RKO (cell line): ENCODE results near the gene LRRTM4.

Experiments
- DNase-seq: peaks from one replicate; pipeline ENCODE4 v3.0.0-alpha.2; 2016; ENCODE audit warnings: low spot score

The LRRTM4 gene

DNA sequence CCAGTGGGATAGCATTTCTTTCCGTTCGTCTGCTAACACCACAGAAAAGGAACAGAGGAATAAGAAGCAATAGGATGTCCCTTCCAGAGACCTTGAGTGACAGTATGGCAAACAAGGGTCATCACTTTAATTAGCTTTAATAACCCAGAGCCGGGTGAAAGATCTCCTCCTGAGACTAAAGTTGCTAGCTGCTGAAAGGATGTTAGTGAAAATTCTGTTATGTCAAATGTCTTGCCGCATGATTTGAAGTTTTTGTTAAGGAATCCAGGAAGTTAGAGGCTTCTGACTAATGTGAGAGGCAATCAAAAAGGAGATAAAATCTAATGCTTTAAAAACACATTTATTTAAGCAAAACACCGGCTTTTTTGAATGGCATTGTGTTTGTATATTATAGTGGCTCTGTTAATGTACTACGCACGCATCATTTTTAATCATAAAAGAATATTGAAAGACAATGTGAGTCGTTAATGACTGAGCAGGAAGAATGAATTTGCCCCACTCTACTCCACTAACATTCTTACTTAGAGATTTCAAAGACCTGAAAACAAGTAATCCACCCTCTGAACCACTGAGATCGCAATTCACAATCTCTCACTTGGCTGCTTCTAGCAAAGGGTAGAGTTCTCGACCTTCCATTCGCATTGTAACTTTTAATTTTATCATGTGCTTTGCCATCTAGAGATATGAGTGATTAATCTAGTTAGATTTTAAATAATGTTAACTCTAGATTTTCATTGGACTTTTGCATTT lies 536.6 kb downstream of the LRRTM4 start:
- no peak for DNase-seq

DNA sequence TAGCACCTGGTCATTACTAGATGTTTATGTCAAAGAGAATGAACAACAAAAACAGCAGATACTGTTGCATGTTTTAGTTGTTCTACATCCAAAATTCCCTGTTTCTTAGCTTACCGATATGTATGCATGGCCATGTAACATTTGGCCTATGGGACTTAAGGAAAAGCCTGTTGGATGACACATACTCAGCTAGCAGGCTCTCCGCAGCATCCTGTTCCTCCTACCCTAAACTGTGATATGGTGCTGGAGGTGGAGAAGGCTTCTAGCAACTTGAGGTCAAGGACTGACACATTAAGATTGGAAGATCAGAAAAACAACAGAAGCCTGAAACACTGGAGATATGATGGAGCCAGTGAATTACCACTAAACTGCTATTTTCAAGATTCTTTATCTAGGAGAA lies 537.8 kb downstream of the LRRTM4 start:
- DNase-seq, result no peak

DNA sequence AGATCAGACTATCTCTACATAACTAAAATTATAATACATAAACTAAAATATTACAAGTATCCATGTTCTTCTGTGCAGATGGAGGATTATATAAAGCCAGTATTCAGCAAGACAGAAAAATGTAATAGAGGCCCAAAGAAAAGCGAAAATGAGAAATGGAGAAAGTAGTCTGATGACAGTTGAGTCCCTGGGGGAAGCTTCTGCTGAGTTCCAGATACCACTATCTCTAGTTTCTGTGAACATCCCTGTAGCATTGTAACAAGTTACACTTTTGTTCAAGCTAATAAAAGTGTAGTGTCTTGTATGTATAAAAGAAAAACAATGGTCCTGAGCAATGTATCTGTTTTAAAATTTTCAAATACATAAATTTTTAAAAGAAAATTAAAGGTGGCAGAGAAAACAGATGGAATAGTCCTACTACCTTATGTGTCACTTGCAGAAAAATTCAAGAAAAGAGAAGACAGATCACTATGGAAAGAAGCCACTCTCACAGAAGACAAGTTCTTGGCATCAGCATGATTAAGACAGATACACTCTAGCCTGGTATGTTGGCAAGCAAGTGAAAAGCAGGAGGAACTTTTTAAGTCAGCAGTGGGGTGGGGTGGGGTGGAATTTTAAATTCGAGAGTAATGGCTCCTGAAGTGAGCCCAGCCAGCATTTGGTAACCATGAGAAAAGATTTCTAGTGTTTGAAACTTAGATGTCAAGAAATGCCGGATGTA lies 541.9 kb downstream of the LRRTM4 start:
- no peak for DNase-seq

DNA sequence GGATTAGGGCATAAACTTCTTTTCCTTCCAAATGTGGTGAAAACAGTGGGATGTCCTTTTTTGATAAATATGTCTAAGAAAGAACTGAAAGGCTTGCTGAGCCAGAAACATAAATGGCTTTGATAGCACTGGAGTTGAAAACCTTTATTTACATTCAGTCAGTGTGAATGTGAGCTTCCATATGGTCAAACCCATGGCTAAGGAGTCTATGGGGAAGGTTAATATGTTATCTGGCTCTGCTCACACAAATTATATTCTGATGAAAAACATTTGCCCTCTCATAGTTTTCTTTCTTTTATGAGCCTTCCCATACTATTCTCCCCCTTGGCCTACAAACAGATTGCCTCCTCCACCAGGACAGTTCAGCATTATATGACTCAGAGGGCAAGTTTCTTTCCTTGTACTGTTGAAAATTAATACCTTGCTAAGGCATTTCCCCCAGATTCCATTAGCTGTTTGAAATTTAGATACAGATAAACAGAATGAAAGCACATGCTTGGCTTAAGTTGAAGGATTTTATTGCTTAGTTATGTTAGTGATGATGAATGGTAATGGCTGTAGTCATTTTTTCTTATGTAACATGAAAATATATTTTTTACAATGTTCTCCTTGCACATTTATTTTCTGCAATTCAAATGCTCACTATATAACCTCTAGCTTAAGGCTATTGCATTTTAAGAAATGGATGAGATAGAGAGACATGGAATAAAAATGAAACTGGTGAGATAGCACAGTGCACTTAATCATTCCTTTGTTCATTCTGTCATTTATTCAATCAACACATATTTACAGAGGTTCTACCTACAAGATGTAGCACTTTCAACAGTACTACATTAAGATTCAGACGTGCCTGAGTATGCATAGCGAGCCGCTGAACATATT lies 544.1 kb downstream of the LRRTM4 start:
- DNase-seq, result no peak

DNA sequence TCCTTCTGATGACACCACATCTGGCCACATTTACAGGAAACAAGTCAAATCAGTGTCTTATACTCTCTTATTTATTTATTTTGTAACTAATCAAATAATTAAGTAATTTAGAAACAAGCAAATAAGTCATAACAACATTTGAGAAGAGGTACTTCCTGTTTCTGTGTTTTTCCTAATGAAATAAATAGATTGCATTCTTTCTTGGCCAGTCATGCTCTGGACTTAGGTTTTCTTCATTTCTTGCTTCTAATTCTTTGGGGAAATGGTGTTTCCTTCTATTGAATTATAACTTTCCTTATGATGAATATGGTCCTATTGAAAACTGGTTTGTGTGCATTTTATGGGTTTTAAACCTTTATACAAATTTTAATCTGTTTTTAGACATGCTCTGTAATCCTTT lies 546.4 kb downstream of the LRRTM4 start:
- no peak for DNase-seq

DNA sequence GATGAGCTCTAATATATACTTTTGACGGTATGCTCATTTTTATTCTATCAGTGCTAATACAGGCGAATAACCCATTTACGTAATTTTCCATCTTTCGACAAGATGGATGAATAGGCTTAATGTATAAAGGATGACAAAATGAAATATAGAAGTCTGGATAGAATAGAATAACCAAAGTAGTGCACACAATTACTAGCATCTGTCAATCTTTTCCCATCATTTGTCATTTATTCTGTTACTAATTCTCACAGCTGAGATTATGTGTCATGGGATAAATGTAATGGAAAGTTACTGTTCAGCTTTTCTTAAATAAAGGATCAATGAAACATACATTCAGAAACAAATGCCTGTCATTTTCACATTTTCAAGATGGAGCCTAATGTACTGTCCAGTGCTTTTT lies 548.6 kb downstream of the LRRTM4 start:
- DNase-seq, result no peak

DNA sequence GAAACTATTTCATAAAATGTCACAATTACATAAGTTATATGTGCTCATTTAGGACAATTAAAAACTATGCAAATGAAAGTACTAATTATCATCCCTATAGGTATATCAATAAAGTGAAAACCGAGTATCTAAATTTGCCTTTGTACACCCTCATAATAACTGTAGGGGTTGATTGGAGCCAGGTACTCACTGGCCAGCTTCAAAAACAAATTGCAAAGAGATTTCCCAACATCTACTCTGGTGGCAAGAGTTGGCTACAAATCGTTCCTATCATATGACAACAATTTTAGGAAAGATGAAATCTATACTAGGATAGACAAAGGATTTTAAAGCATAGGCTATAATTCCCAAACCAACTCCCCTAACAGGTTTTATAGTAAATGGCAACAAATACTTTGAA lies 556.4 kb downstream of the LRRTM4 start:
- DNase-seq, result no peak

DNA sequence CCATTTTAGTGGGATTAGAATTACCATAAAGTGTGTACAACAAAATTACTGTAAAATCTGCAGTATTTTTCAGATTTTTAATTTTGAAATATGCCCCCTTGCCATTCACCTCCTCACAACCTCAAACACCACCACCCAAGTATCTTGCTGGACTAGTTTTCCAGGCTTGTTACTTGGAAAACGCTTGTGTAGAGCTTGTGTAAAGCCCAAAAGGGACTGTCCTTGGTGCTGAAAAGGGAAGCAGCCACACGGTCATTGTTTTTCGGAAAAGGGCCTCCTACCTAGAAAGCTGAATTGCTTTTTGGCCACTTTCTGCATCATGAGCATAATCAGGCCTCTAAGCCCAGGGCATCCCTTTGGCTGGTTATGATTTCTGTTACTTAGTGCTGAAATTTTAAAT lies 563.4 kb downstream of the LRRTM4 start:
- peak; percentile 30 for DNase-seq

DNA sequence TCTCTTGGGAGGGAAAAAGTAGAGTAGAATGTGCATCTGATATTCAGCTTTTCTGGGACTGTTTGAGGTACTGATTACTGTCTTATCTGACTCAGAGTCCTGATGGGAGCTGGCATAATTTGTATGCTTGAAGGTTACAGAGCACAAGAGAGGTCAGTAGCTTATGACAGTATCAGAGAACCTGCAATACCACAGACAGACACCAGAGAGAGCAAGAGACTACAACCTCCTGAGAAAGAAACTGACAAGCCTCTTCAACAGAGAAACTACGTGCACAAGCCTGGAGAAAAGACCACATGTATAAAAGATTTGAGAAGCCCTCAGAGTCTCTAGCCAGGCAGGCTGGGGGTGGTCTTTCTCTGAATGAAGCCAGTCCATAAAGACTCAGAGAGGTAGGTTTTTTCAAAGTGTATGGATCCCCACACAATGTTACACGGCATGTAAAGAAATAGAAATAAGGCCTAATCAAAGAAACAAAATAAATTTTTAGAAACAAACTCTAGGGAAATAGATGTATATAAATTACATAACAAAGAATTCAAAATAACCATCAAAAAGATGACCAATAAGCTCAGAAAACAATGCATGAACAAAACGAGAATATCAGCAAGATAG lies 568.3 kb downstream of the LRRTM4 start:
- peak; percentile 73 for DNase-seq

DNA sequence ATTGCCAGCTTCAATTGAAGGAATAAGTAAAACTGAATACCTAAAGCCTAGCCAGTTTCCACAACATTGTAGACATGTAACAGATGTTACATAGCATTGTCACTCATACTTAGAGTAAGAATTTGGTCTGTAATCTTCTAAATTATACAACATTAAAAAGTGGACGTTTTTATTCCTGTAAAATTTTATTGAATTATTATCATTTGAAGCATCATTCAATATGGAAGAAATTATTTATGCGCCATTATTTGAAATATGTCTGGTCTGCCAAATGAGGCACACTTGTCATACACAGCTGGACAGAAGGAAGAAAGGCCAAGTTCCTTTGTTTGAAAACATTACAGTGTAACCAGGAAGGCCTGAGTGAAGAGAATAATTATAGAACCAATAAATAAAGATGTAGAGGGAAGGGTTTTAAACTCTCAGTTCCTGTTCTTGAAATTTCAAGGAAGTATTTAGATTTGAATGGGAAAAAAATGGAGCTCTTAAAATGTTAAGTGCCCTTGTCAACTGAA lies 575.5 kb downstream of the LRRTM4 start:
- no peak for DNase-seq

DNA sequence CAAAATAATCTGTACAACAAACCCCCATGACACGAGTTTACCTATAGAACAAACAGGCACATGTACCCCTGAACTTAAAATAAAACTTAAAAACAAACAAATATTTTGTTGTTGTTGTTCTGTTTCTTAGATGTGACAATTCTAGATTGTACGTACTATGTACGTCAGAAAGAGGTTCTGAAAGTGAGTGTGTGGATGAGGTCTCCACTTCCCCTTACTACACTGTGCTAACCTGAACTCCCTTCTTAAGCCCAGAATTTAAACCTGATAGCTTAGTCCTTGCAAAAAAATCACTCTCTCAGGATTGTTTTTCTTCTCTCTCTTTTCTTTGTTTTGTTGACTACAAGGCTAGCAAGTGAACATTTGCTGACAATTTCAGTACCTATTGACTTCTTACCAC lies 581.6 kb downstream of the LRRTM4 start:
- no peak for DNase-seq

DNA sequence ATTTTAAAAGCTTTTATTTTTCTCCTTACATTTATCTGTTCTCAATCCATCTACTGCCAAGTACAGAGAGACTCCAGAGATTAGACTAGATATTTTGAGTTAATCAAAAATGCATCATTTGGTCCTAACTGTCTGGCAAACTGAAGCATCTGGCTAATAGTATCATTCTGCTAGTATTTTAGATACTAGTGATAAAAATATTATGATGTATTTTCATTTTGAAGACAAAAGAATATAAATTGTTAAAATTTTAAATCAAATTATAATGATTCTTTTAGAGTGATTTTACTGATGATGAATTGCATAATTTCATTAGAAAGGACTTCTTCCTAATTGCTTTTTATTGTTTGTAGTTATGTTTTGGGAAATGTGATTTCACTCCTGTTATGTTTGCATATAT lies 584.0 kb downstream of the LRRTM4 start:
- no peak for DNase-seq

DNA sequence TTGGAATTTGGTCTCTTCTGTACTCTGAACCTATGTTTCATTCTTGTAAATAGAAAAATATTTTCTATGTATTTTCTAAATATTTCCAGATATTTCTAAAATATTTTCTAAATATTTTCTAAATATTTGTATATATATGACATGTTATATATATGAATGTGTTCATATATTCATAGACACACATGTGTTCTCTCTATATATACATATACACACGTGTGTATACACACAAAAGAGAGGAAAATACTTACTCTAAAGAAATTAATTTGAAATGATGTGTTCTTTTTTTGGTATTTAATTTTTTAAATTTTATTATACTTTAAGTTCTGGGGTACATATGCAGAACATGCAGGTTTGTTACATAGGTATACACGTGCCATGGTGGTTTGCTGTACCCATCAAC lies 589.6 kb downstream of the LRRTM4 start:
- DNase-seq, result no peak

DNA sequence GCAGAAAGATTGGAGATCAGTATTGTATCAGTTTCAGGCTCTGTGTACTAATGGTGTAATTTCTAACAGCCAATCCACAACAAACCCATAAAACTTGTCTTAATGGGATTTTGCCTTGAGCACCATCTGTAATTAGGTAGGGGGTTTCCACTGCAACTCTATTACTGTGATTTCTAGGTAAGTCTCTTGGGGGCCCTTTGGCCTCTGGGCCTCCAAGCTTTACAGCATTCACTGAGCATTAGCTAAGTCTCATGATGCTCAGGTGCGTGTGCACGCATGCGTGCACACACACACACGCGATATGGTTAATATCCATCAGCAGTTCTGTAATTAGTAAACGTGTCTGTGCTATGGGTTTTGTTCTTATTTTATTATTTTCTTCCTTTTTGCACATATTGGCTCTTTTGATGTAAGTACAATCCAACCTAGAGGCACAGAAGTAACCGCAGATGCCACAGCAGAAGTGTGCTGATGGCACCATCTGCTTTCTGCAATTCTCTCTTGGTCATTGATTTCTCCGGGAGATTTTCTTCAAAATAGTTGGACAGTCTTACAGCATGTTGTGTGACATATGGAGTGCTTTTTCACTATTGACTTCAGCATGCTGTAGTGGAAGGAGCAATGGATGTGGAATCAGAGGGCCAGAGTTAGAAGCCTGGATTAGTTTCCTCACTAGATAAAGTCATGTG lies 592.0 kb downstream of the LRRTM4 start:
- DNase-seq, result no peak

DNA sequence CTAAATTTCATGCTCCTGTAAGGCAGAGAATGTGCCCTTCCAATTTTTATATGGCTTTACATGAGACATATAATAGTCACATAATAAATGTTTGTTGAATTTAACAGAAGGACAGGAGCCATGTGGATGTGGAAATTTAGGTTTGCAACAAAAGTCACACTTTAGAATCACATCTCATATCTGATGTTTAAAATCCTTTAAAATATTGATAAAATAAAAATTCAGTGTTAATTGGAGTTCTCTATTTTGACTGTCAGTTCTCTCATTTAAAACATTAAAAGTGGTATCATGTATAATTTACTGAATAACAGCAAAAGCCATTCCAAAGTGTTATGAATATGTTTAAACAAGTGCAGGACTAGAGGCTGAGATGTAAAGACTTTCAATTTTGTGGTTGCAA lies 594.1 kb downstream of the LRRTM4 start:
- no peak for DNase-seq

DNA sequence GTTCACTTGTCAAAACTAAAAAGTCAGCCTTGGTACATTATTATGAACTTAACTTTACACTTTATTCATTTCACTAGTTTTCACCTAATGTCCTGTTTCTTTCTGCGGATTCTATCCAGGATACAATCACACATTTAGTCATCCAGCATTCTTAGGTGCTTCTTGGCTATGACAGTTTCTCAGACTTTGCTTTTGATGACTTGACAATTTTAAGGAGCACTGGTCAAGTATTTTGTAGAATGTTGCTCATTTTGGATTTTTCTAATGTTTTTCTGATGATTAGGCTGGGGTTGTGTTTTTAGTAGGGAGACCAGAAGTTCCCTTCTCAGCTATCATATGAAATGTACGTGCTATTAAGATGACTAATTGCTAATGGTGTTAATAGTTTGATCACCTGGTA lies 601.2 kb downstream of the LRRTM4 start:
- no peak for DNase-seq

DNA sequence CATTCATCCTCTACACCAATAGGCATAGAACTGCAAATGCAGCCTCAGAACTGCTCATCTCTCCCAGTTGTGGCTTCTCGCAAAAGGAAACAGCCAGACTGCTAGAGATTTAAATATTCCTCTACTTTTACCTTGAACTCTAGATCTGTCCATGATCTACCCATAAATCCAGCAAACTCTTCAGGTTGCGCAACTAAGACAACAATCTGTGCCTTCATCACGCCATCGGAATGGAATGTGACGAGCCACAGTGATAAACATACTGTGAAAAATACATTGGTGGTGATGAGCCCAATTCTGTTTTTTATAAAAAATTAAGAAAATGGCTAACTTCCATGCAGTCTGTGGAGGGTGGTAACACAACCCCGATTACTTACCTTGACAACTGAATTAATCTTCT lies 626.7 kb downstream of the LRRTM4 start:
- no peak for DNase-seq

DNA sequence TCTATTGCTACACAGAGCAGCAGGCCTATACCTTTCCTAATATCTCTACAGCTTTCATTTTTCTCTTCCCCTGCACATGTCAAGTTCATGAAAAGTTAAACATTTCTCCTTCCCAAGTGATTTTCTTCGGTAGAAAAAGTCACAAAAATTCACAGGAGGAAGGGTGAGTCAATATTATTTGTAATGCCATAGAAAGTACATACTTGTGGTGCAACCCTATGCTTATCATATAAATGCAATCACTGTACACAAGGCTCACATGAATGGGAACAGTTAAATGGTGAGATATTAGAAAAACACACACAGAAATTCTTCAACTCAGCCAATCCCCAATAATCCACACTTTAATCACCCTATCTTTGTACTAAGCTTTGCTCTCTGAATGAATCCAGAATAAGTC lies 651.6 kb downstream of the LRRTM4 start:
- no peak for DNase-seq

DNA sequence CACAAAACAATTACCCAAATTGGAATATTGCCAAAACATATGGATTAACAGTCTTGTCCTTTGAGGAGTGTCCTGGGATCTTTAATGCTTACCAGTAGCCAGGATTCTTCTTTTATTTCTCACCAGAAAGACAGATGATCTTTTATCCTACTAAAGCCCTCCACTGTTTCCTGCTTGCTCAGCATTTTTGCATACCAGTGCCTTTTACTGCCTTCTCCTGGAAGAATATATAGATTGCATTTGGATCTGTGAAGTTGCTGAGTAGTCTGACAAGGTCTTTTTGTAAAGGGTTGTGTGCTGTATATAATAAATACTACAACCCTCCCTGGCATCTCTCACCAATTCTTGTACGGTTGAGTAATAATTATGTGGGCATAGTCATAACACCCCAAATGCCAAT lies 652.2 kb downstream of the LRRTM4 start:
- no peak for DNase-seq

DNA sequence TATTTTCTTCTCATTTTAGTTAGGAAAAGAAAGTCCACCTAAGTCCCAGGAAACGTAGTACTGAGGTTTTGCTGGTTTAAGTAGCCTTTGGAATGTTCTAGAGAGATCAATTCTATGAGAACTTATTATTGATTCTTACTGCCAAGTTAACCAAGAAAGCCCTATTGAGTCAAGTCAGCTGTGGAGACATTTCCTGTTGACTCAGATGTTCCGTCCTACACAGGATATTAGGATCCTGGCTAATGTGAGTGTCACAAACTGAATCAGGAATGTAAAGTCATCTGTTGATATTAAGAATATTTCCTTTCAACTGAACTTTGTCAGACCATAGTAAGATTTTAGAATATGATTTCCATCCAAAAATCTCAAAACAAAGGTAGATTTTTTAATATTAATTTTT lies 654.3 kb downstream of the LRRTM4 start:
- peak; percentile 79 for DNase-seq

DNA sequence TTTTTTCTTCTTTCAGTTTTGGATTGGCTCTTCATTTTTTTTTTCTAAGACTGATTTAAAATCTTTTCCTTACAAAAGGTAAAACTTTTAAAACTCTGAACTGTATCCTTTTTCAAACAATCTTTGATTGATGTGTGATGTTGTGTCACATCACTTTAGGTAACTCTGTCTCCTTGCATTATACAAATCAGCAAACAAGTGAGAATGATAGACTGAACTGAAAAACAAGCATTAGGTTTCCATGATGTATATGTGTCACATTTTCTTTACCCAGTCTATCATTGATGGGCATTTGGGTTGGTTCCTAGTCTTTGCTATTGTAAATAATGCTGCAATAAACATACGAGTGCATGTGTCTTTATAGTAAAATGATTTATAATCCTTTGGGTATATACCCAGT lies 655.7 kb downstream of the LRRTM4 start:
- DNase-seq, result no peak

DNA sequence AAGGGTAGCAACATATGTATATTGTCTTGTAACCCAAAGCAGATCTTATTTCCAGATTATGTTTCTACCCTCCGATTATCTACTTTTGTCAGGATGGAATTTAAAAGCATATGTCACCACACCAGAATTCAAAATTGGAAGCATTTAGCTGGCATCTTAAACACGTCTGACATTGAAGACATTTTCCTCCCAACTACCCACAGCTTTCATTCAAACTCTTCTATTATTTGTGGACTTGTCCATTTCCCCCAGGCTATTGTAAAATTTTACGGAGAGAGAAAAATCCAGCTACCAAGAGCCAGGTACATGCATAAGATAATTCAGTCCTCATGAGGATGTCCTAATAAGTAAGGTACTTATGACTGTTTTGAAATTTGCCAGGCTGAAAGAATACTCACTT lies 659.3 kb downstream of the LRRTM4 start:
- no peak for DNase-seq
